ENCODE measurements around the gene SUSD4.
"Not testable (repeated sequence)": the region's sequence is repeated elsewhere in the genome, so short reads cannot be mapped to it uniquely, and the experiment has no call there.

SUSD4 gene

DNA sequence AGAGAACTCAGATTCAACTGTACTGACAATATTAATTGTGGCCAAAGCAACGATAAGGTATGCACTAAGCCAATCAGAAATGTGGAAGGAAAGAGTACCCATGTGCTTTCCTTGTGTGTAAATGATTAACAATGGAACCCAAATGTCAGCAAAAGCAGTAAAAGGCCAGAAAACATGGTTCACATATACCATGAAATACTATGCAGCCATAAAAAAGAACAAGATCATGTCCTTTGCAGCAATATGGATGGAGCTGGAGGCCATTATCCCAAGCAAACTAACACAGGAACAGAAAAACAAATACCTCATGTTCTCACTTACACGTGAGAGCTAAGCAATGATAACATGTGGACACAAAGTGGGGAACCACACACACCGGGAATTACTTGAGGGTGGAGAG lies 78.5 kb downstream of the SUSD4 start:
- no peak for DNase-seq

DNA sequence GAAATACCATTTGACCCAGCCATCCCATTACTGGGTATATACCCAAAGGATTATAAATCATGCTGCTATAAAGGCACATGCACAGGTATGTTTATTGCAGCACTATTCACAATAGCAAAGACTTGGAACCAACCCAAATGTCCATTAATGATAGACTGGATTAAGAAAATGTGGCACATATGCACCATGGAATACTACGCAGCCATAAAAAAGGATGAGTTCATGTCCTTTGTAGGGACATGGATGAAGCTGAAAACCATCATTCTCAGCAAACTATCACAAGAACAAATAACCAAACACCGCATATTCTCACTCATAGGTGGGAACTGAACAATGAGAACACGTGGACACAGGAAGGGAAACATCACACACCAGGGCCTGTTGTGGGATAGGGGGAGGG lies 80.3 kb downstream of the SUSD4 start:
- not testable (repeated sequence) for DNase-seq

DNA sequence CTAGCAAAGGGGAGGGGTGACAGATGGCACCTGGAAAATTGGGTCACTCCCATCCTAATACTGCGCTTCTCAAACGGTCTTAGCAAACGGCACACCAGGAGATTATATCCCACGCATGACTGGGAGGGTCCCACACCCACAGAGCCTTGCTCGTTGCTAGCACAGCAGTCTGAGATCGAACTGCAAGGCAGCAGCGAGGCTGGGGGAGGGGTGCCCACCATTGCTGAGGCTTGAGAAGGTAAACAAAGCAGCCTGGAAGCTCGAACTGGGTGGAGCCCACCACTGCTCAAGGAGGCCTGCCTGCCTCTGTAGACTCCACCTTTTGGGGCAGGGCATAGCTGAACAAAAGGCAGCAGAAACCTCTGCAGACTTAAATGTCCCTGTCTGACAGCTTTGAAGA lies 85.7 kb downstream of the SUSD4 start:
- DNase-seq, result not testable (repeated sequence)

DNA sequence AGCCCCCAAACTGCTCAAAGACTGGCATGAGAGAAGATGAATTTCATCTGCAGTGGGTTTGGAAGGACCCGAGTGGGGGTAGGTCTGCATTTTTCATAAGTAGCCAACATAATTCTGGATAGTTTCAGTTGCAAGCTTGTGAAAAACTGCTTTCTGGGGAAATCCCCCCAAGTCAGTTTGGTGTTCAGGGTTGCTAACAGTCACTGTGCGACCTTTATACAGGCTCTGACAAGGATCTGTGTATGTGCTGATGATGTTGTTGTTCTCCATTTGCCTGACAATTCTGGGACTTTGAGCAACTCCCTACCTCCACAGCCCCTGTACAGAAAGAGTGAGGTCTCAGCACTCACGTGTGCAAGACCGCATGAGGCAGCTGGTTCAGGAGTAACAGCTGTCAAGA lies 87.9 kb downstream of the SUSD4 start:
- no peak for DNase-seq

DNA sequence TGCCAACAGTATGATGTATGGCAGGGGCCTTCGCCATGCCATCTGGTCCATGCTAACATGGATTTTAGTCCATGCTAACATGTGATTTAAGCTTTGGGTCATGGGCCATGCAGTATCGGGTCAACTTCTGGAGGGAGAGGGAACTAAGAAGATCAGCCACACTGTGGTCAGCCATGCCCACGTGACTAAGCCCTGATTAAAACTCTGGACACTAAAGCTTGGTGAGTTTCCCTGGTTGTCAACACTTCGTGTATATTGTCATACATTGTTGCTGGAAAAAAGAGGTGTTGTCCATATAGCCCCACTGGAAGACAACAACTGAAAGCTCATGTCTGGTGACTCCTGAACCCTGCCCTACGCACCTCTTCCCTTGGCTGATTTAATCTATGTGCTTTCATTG lies 90.5 kb downstream of the SUSD4 start:
- no peak for DNase-seq

DNA sequence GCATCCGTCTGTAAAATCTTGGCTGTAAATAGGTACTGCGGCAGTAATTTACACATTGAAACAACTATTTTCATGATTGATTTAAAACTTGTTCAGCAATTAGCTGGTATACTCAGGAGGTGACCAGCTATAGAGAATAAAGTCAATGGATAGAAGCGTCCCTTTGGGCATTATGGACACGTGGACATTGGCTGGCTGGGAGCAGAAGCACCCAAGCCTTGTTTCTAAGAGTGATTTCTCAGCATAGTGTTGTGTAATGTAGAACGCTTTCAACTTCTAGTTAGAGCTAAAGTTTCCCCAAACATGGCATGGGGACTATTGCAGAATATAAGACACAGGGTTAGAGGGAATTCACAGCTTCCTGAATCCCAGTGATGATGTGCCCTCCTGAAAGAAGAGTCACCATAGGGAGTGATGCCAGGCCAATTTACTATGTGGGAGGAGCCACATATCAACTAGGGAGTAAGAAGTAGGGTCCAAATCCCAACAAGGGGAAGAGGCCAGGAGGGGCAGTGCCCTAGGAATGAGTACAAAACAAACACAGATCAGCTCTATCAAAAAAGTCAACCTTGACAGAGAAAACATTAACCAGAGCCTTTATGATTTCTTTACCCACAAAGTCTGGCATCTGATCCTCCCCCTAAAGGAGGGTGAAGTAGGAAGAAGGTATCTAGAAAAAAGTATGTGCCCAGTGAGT lies 92.7 kb downstream of the SUSD4 start:
- no peak for DNase-seq

DNA sequence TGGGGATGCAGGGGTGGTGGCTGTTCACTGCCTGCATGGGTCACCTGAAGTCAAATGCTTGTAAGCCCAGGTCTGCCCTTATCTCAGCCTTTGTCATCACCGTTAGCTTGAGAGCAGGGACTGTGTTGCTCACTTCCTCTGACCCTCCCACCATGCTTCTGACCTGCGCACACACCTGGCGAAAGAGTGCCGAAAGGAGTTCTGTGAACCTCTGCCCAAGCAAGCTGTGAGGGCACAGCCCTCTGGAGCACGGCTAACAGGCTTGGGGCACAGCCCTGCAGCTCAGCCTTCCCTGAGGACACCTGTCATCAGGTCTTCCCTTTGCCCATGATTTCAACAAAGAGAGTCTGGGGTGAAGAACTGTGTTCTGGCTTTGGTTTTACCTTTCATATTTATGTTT lies 93.8 kb downstream of the SUSD4 start:
- DNase-seq, result no peak

DNA sequence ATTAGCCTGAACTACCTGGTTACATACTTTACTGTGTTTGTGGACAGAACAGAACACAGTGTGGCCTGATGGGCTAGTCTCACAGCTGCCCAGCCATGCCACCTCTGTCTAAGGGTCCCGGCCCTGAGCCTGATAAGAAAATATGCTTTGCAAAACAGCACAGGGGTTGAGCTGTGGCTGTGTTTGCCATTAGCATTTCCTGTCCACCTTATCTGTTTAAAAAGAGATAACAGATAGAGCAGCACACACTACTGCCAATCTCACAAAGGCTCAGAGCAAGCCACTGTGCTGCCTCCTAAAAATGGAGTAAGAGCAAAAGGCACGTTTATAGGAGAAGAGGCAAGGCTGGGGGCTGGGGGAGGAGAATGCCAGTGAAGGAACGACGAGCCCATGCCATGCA lies 95.0 kb downstream of the SUSD4 start:
- no peak for DNase-seq

DNA sequence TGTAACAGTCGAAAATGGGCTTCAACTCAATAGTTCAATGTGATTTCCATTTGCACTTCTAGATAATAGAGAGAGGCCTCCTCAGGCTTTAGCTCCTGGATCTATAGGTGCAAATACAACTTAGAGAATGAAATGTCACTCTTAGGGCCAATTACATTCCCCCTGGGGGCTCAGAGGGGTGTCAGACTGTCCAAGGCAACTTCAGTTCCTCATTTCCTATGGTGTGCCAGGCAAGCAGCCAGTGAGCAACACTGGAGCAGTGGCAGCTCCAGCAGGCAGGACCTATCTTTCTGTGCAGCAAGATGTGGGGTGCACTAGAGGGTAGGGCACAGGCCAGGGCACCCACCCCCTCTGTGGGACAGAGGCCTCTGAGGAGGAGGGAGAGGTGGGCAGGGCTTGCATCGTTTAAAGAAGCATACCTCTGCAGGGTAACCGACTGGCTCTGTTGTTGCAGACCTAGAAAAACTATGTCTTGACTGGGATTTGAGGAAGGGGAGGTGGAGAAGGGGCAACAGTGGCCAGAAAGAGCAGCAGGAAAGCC lies 97.3 kb downstream of the SUSD4 start:
- DNase-seq, result no peak

DNA sequence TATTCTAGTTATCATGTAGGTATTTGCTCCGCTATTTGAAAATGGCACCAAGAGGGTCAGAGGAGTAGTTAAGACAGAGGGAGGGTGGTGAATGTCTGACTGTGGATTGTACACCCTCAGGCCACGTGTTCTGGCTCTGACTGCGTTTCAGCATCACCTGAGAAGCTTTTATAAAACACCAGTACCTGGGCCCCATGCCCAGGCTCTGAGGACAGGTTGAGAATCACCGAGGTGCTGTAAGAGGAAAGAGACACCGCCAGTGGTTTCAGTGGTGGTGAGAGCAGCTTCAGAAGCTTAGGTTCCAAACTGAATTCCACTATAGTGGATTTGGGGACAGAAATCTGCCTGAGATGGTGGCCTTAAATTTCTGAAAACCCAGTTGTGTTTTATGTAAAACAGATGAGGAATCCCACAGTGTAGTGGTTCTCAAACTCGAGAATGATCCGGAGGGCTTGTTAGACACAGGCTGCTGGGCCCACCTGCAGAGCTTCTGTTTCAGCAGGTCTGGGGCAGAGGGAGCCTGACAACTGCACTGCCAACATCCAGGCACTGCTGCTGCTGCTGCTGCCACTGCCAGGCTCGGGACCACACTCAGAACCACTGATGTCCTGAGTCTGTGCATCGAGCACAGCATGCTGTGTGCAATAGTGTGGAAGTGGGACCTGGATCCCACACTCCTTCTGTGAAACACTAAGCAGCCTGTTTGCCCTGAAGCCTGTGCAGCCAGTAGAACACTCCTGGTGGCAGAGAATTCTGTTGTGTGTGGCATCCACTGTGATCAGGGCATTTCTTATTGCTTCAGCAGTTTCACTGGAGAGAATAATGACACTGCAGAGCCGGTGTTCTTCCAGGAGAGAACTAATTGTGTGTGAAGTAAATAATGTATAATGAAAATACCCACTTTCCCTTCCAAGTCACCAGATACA lies 98.7 kb downstream of the SUSD4 start:
- no peak for DNase-seq

DNA sequence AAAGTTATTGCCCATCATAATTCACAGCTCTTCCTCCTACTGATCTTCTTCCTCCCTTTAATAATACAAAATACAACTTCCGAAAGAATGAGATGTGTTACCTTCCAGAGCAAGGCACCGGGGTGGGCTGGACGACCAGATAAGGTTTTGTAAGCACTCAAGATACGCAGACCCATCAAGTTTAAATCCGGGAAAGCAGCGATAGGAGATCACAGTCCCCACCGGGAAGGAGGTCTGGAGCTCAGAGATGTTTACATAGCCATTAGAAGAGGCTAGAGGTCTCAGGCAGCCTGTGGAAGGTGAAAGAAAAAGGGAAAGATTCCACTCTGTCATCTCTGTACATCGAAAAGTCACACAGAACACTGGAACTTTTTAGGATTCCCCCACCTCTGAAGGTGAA lies 99.4 kb downstream of the SUSD4 start:
- no peak for DNase-seq

DNA sequence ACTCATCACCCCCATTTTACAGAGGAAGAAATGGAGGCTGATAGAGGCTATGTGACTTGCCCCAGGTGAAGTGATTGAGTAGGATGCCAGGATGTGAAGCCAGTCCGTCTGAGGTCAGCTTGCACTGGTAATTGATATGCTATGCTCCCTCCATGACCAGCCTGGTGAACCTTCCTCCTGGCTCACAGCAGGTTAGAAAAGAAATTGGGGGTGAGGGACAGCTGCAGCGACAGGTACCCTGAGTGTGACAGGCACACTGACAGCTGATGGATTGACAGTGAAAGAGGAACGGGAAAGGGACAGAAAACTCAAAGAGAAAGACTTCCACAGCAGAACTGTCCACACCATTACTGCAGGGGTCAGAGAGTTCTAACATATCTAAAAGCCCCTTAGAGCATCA lies 102.1 kb downstream of the SUSD4 start:
- no peak for DNase-seq

DNA sequence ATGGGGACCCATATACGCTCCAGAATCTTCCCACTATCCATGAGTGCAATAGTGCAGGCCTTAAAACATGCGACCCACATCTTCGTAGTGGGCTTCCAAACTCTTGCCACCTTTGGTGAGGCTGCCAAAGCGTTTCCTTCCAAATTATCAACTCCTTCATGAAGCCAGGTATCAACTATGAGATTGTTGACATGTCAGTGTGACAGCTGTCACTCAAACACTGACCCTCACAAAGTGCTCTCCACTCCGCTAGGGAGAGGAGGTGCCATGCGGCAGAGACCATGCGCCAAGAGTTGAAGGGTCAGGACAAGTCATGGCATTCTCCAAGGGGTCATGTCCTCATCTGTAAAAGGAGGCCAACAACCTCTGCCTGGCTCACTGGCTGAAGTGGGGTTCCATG lies 103.3 kb downstream of the SUSD4 start:
- no peak for DNase-seq

DNA sequence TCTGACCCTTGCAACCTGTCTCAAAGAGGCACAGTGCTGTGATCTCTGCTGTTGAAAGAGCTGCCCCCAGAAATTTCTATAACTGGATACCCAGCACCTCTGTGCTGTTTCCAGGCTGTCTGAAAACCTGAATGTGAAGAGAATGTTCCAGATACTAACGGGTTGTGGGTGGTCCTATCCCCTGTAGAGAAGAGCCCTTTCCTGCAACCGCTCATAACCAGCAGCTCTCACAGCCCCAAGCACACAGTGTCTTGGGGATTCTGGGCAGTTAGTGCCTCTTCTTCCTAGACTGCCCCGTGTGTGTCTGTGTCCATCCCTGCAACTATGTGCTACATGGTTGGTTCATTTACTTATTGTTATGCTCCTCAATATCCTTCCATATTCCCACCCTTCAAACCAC lies 104.5 kb downstream of the SUSD4 start:
- DNase-seq, result no peak

DNA sequence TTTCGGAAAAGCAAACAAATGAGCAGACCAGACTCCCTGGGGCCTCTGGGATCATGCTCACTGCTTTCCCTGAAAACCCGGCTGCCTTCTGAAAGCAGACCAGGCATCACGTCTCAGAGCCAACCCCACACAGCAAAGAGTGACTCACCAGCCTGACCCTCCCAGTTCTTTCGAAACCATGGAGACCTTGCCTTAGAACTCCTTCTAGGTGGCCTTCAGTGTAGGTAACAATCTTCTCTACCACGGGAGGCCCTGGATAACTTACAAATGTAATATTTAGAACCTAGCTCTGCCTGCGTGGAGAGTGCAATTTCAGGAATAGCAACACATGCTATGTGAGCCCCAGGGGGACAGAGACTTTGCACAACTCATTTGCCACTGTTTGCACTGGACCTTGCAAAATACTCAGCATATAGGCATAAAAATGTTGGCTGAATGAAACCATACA lies 105.2 kb downstream of the SUSD4 start:
- no peak for DNase-seq

DNA sequence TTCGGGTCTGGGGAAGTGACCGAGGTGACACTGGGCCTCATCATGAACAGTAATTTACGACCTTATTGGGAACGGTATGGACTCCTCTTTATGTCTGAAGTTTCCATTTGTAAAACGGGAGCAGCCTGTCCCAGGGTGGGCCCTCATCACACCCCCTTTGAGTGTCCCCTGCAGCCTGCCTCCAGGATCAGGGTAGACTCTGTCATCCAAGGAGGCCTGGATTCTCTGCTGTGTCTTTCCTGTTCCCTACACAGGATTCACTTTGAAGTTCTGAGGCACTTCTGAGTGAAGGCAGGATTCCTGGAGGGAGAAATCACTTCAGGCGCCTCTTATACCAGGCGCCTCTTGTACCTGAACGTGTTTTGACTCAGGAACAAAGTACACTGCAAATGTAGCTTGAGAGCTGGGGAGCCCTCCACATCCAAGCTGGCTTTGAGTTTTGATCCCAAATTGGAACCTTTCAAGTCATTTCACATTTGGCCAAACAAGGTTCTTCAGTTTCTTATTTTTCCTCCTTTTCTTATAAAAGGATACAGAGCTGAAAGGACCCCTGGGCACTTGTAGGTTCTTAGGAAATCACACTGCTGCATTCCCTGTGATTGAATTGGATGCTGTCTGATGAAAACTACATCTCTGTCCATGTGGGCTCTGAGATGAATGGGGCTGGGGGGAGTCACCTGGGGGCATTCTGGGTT lies 106.0 kb downstream of the SUSD4 start:
- DNase-seq, result no peak

DNA sequence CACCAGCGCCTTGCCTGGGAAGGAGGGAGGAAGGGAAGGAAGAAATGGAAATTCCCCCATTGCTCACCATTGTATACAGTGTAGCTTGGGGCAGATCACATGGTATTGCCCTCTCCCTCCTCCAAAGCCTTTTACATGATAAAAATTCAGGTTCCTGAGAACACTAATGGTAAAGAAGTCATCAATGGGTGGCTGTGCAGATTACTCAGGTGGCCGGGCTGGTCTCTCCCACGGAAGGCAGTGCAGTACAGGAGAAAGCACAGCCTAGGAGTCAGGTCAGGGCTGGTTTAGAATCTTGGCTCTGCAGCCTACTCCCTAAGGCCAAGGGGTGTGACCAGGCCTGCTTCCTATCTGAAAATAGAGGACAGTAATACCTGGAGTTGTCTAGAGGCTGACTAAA lies 107.9 kb downstream of the SUSD4 start:
- DNase-seq, result no peak

DNA sequence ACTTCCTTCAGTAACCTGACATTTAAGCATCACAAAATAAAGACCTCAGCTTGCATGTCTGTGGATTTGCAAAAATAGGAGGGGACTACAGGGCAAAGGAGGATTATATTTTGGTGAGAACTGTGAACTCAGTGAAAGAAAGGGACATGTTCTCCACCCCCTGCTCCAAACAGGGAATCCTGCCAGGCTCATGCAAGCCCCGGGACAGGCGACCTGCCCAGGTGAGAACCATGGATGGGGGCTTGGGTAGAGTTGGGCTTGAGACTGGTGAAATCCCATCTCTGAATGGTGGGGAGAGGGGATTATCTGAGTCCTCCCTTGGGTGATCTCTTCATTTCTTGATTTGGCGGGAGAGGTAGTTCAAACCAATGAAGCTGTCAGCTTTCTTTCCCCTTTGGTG lies 110.1 kb downstream of the SUSD4 start:
- no peak for DNase-seq

DNA sequence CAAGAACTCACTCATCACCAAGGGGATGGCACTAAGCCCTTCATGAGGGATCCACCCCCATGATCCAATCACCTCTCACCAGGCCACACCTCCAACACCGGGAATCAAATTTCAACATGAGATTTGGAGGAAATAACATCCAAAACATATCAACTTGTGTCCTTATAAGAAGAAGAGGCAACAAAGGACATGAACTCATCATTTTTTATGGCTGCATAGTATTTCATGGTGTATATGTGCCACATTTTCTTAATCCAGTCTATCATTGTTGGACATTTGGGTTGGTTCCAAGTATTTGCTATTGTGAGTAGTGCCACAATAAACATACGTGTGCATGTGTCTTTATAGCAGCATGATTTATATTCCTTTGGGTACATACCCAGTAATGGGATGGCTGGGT lies 112.6 kb downstream of the SUSD4 start:
- not testable (repeated sequence) for DNase-seq

DNA sequence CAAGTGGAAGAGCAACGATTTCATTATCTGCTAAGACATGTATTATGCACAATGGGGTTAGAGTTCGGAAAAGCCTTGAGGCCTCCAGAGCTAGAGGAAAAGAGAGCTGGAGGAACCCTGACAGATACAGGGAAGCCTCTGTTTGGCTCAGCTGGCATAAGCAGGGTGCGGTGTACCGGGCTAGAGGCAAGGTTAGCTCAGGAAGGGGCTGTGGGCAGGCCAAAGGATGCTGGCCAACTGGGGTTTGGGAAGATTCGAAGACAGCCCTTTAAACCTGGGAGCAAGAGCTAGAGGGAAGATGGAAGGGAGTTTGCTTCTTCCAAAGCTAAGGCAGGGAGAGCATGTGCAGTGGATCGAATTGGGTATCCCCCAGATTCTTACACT lies 113.4 kb downstream of the SUSD4 start:
- DNase-seq, result no peak

DNA sequence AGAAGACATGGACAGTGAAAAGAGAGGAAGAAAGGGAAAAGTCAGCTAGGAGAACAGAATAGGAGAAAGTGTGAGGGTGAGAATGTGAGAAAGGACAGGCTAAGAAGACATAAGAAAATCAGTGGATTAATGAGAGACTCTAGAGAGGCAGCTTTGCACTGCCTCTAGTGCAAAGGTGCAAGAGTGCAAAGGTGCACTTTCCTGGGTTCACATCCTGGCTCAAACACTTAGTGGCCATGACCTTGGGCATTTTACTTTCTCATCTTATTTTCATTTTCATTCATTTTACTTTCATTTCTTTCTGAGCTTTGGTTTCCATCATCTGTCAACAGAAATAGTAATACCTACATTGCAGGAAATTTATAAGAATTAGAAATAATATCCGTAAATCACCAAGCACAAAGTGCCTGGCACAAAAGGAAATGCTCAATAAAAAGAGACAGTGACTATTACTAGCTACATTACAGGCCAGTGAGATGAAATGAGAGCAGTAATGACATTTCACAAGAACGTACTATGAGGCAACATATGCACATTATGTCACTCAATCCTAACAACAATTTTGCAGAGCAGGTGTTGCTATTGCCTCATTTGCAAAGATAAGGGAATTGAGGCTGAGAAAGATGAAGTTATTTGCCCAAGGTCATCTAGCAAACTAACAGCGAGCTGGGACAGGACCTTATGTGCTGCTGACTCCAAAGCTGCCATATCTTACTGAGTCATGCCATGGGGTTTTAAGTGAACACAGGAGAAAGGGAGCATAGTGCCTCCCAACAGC lies 113.9 kb downstream of the SUSD4 start:
- DNase-seq, result no peak

DNA sequence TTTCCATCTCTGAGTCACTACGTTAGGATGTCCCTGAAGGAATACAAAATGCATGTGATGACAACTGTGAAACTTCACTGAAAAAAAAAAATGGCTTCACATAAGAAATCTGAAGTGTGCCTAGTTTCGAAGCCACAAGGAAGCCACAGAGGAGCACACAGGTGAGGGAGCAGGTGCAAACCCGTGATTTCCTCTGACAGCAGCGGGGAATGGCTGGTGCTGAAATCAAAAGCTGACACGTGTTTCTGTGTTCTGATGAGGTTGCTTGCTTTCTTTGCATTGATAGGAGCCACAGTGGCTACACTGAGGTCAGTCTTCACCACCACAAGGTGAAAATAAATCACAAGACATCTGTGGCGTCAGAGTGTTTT lies 115.2 kb downstream of the SUSD4 start:
- DNase-seq, result peak; percentile 12

Measured in activated gamma-delta T cell treated with Interleukin-2 at 50 U/mL for 16 hours (primary cell).